NCI-H1048 (cell line): ENCODE measurements around the gene AFP.

Source experiments
- DNase-seq: peaks from one replicate; lab custom pipeline; 2025; lab: John Stamatoyannopoulos, UW

Gene AFP

DNA sequence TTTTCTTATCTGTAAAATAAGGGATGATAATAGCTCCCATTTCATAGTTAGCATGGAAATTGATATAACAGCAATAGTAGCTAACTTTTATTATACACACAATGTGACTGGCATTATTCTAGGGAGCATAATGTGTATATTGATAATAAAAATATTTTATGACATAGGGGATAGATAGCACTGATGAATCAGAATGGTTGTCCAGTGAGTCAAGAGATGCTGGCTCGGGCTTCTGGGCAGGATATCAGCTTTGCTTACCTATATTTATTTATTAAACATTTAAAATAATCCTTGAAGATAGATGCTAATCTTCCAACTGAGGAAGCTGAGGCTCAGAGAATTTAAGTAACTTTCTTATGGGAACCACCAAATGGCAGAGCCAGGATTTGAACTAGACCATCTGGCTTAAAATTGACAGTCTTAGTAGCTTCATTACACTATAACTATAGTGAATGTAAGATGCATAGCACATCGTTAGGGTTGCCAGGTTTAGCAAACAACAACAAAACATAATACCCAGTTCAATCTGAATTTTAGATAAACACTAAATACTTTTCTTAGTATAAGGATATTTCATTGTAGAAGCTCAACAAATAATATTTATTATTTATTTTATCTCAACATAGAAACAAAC is 2.7 kb downstream of the AFP start:
- no peak for DNase-seq

DNA sequence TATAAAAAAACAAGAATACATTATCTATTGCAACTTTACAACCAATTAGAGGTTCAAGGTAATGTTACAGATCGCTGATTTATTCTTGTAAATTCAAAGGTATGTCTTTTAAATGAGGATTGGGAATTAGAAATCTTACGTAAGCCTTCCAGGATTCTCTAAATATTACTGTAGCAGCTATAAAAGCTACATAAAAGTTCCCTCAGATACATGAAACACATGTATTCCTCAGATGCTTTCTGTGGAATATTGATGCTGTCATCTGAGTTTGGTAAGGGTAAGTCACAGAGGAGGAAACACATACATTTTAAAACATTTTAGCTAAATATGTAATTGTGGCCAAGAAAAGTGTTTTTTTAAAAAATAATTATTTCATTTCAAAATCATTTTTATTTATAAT is 3.4 kb downstream of the AFP start:
- no peak for DNase-seq

GRCh38 chr4:73439991-73440390 is 4.0 kb downstream of the AFP start:
- no peak for DNase-seq

DNA sequence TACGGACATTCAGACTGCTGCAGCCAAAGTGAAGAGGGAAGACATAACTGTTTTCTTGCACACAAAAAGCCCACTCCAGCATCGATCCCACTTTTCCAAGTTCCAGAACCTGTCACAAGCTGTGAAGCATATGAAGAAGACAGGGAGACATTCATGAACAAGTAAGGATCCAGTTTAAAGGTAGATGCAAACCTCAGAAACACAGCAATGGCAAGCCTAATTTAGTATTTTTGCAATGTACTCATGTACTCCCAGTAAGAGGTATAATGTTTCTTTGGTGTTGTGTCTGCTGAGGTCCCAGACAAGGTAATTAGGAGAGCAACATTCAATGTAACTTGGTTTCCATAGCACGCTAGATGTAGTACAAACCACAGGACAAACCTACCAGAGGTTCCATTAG is 4.6 kb downstream of the AFP start:
- DNase-seq, result no peak

DNA sequence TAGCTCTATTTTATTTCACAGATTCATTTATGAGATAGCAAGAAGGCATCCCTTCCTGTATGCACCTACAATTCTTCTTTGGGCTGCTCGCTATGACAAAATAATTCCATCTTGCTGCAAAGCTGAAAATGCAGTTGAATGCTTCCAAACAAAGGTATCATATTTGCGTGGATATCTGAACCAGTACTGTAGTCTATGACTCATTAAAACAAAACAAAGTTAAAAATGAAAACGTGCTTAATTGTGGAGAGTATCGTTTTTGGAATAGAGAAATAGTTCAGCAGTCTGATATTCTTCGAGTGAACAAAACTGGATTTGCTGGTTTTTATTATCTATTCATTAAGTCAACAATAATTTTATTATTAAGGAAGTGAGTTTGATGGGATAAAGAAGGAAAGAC is 6.3 kb downstream of the AFP start:
- no peak for DNase-seq

DNA sequence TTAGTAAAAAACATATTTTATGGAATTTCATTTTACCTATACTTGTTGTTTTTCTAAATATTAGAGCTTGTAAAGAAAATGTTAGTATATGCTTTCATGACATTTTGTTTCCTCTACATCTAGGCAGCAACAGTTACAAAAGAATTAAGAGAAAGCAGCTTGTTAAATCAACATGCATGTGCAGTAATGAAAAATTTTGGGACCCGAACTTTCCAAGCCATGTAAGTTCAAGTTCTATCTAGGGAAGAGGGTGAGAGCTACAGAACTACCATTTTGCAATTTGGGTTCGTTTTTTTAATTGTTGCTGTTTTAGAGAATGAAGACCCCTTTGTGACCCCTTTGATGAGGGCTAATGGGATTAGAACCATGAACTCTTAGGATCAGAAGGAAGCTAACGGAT is 7.2 kb downstream of the AFP start:
- DNase-seq, result no peak

GRCh38 chr4:73445383-73446335 is 9.6 kb downstream of the AFP start:
- DNase-seq, result no peak

DNA sequence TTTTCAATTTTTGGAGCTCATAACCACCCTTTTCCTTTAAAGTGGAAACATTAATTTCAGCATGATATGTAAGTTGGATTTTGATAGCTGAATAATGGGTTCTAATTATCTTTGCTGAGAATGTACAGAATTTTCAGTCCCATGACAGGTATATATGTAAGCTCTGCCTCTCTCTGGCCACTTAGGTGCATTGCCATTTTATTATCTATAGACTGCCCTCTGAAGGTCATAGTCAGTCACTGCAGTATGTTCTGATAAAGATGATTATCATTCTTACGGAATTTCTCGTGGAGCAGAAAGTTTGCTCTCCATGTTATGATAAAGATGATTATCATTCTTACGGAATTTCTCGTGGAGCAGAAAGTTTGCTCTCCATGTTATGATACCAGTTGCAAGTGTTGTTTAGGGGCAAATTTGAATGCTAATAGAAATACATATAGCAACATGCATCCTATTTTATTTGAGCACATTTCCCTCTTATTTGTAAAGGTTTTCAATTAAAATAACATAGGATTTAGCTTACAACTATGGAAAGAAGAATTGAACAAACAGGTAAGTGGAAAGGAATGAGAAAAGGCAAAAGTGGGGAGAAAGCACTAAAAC is 10.4 kb downstream of the AFP start:
- DNase-seq, result peak; percentile 28

DNA sequence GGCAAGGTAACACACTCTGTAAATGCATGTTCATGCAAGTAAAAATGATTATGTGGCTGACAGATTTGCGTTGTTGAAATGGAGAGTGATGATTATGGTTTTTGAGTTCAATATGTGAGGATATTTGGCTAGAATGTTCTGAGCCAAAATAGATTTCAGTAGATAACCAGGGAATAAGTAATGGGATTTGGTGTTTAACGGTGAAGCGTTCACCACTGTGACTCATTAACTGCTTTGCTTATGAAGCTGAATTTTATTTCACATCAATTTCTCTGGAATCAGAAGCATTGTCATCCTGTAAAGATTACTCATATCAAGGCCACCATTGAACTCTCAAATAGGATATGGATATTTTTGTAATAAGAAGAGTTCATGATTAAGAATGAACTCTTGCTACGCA is 11.7 kb downstream of the AFP start:
- no peak for DNase-seq

DNA sequence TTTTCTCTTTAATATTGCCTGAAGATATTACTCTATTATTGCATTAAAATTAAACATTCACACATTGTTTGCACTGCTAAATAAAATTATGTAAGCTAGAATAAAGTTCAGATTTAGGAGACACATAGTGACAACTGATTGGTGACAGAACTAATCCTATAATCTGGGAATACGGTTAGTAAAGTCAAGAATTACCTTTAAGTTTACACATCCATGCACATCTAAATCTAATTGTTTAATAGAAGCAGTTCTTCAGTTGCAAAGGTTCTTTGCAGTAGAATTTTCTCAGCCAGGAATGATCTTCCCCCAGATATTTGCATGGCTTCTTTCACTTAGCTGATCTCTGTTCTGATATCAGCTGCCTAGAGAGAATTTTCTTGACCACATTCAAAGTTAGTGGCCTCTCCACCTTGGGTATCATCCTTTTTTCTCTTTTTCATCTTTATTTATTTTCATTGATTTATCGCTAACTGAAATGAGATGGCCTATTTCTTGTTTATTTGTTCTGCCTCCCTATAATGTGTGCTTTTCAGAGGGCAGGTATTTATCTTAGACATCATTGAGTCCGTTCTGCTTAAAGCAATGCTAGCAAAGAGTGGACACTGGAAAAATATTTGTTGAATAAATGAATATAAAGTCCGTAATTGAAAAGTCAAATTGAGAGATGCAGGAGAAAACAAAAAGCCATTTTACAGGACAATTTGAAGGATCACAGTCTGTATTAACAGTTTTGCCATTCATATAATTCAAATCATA is 12.6 kb downstream of the AFP start:
- no peak for DNase-seq

DNA sequence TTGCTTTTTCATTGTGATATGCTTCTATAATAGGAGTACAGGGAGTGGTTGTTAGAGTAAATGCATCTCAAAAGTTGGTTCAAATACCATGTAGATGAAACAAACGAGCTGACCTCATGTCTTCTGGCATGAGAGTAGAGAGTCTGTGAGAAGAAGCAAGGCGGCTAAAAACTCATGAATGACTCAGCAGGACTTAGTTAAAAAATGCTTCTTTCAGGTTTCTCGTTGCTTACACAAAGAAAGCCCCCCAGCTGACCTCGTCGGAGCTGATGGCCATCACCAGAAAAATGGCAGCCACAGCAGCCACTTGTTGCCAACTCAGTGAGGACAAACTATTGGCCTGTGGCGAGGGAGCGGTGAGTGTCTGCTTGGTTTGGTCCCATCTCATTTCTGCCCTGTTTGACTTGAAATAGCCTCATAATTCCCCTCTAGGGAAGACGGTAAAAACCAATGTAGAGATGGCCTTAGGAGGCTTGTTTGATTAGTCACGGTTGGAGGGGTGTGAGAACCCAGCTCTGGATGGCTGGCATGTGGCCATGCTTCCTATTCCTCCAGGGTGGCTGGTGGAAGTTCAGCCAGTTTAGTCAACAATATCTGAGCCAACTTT is 14.5 kb downstream of the AFP start:
- no peak for DNase-seq

GRCh38 chr4:73451404-73451803 is 15.4 kb downstream of the AFP start:
- DNase-seq, result no peak

GRCh38 chr4:73451981-73452747 is 16.1 kb downstream of the AFP start:
- no peak for DNase-seq

GRCh38 chr4:73452953-73453700 is 17.1 kb downstream of the AFP start:
- DNase-seq, result no peak

DNA sequence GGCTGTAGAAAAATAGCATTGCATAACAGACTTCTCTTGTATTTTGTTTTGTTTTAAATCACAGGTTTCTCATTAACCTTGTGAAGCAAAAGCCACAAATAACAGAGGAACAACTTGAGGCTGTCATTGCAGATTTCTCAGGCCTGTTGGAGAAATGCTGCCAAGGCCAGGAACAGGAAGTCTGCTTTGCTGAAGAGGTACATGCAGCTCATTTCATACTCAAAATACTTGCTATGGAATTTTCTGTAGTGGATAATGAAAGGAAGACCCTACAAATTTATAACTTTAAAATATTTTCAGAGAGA is 17.6 kb downstream of the AFP start:
- DNase-seq, result no peak

GRCh38 chr4:73454920-73455319 is 18.9 kb downstream of the AFP start:
- DNase-seq, result no peak

DNA sequence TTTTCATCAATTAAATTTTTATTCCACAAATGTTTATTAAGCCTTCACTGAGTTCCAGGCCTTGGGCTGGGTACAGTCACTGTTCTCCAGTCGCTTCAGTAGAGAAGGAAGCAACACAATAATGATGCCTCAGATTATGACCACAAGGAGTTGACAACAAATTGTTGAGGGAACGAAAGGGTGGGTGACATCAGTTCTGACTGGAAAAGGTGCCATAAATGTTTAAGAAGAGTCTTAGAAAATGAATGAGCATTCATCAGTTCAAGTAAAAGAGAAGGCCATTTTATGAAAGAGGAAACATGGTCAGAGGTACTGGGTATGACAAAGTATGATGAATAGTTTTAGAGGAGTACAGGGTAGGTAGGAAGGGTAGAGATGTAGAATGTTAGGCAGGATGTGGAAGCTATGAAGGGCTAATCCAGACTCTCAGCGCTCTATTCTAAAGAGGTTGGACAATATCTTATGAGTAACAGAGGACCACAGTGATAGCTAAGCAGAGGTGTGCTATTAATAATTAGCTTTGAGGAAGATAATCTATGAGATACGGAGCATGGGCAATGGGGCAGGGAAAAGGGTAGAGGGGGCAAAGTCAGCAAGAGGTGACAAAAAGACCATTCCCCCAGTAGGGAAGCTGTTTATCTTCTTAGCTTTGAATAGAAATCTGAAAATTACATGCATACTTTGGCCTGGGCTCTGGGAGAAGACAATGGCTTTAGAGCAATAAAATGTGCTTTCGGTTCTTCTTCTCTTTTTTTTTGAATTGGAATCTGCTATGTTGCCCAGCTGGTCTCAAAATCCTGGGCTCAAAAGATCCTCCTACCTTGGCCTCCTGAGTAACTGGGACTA is 20.4 kb downstream of the AFP start:
- no peak for DNase-seq

GRCh38 chr4:73458184-73459047 is 22.4 kb downstream of the AFP start:
- DNase-seq, result no peak

- DNase-seq, result no peak
These were observed 23.0 kb downstream of the AFP start for GRCh38 chr4:73459048-73459421.
